Endothelial cell (in vitro differentiated cells): ENCODE measurements around the gene OCA2. TPM values are rescaled to one million over a fixed set of nuclear protein-coding genes. Genes with fewer than 3 reads are reported as not detected.

Source experiments
- DNase-seq: peaks from one replicate; pipeline ENCODE4 v3.0.0; 2021; ENCODE audit warnings: low spot score
- H3K27ac Mint-ChIP-seq: one replicate; pipeline ENCODE4 v1.8.0; 2021; ENCODE audit warnings: mixed read lengths, inconsistent platforms; ENCODE audit not compliant: unreplicated experiment
- H3K27me3 Mint-ChIP-seq: one replicate; pipeline ENCODE4 v1.8.0; 2021; ENCODE audit warnings: mild to moderate bottlenecking, moderate library complexity, mixed read lengths, inconsistent platforms; ENCODE audit not compliant: unreplicated experiment
- H3K36me3 Mint-ChIP-seq: one replicate; pipeline ENCODE4 v1.8.0; 2021; ENCODE audit warnings: mild to moderate bottlenecking, low read depth, mixed read lengths, inconsistent platforms; ENCODE audit not compliant: unreplicated experiment
- H3K4me1 Mint-ChIP-seq: one replicate; pipeline ENCODE4 v1.8.0; 2021; ENCODE audit warnings: mild to moderate bottlenecking, mixed read lengths, inconsistent platforms; ENCODE audit not compliant: unreplicated experiment
- H3K4me3 Mint-ChIP-seq: one replicate; pipeline ENCODE4 v1.8.0; 2021; ENCODE audit warnings: mild to moderate bottlenecking, mixed read lengths, inconsistent platforms; ENCODE audit not compliant: unreplicated experiment
- H3K9me3 Mint-ChIP-seq: one replicate; pipeline ENCODE4 v1.8.0; 2021; ENCODE audit warnings: mixed read lengths, inconsistent platforms; ENCODE audit not compliant: unreplicated experiment
- total RNA-seq: library from RNA; stranded (reverse); fragmentation: NEBNext Ultra II Directional; extraction: Animal tissue kit (Norgen Biotek cat#: 25700); gene quantifications from one replicate; pipeline ENCODE4 v1.2.1, GENCODE V29; 2021; ENCODE audit not compliant: unreplicated experiment
- TF ChIP-seq, protein P1 (sequence below): fragments of 200-600 bp; sonication (generic); IDR thresholded peaks from one replicate; pipeline ENCODE4 v1.5.0; 2021; ENCODE audit warnings: antibody characterized with exemption; ENCODE audit not compliant: unreplicated experiment

The OCA2 gene
- total RNA-seq, 1 donor from 2014 or later: not detected

DNA sequence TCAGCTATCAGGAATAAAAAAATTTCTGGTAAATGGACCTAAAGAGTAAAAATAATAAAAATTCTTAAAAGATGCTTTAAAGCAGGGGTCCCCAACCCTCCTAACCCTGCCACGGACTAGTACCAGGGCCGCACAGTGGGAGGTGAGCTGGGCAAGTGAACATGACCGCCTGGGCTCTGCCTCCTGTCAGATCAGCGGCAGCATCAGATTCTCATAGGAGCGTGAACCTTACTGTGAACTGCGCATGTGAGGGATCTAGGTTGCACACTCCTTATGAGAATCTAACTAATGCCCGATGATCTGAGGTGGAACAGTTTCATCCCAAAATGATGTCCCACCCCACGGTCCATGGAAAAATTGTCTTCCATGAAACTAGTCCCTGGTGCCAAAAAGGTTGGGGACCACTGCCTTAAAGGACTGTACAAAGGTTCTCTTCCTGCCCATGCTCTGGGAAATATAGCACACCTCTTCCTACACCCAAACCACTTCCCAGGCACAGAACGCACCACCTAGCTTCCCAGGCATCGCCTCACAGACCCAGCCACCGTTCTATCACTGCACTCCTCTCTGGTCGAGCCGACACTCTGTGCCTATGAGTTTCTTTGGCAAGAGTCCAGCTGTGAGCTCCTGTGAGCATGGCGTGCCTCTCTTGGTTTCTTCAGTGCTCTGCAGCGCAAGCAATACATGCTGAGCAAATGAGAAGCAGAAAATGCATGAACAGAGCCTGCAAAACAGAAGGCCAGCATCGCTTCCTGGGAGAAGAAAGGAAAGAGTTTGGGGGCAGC, 104.9 kb downstream of the OCA2 start:
- no peaks in the 10 kb centered on the region for H3K36me3 Mint-ChIP-seq
- no peaks in the 10 kb centered on the region for H3K4me1 Mint-ChIP-seq
- TF ChIP-seq, protein P1, sequence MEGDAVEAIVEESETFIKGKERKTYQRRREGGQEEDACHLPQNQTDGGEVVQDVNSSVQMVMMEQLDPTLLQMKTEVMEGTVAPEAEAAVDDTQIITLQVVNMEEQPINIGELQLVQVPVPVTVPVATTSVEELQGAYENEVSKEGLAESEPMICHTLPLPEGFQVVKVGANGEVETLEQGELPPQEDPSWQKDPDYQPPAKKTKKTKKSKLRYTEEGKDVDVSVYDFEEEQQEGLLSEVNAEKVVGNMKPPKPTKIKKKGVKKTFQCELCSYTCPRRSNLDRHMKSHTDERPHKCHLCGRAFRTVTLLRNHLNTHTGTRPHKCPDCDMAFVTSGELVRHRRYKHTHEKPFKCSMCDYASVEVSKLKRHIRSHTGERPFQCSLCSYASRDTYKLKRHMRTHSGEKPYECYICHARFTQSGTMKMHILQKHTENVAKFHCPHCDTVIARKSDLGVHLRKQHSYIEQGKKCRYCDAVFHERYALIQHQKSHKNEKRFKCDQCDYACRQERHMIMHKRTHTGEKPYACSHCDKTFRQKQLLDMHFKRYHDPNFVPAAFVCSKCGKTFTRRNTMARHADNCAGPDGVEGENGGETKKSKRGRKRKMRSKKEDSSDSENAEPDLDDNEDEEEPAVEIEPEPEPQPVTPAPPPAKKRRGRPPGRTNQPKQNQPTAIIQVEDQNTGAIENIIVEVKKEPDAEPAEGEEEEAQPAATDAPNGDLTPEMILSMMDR: no peak
- peak overlapping the region; percentile 43 for H3K27ac Mint-ChIP-seq
- no peak for DNase-seq
- no peak overlapping the region for H3K4me3 Mint-ChIP-seq
- H3K27me3 Mint-ChIP-seq: peaks cover 2% of the 10 kb centered on the region
- H3K9me3 Mint-ChIP-seq: no peaks in the 10 kb centered on the region

DNA sequence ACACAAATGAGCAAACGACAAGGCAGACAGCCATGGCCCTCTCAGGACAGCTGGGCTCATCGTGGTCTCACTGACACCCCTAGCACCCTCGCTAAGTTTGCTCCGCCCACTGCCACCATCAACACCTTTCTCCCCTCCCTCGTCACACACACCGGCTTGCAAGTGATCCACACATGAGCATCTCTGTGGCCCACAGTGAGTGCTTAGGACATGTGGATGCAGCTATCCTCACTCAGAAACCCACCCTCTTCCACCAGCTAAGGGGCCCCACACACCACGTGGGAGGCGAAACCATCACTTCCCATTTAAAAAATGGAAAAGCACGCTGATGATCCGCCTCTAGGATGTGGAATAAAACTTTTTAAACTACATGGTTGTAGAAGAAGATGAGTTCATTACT, 105.6 kb downstream of the OCA2 start:
- DNase-seq: no peak
- Mint-ChIP-seq H3K4me3 (no peak overlapping the region), H3K36me3 (no peaks in the 10 kb centered on the region), H3K27me3 (peaks cover 2% of the 10 kb centered on the region), H3K9me3 (no peaks in the 10 kb centered on the region), H3K4me1 (no peaks in the 10 kb centered on the region), H3K27ac (no peak overlapping the region)
- TF ChIP-seq, protein P1: no peak

DNA sequence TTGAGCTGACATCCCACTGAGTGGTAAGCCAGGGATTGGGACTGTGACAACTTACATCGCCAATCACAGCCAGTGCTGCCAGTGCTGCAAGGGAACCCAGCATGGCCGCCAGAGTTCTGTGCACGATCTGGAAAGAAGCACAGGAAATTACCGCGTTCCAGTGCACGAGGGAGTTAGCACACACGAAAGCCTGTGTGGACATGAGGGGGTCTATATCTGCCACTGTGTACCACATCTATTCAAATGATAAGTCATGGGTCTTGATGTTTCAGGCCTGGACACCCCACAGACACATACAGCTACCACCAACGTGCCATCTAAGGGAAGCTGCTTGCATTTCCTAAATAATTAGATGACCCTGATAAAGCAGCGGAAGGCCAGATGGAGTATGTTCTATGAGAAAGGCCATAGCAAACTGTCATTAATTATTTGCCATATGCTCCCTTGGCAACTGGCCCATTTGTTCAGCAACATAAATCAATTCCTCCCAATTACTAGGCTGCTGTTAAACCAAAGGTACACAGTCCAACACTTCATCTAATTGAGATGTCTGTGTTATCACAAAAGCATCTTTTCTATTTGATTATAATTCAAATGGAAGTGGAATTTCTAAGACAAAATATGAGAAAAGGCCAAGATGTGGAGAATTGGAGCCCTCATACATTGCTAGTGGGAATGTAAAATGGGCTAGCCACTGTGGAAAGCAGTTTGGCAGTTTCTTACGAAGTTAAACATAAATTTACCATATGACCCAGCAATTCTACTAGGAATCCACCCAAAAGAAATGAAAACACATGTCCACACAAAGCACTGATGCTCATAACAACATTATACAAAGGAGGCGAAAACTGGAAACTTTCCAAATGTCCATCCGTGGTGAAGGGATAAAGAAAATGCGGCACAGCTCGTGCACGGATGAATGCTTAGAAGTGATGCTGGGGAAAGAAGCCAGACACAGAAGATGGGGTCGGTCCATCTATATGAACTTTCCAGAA, 108.3 kb downstream of the OCA2 start:
- no peak overlapping the region for H3K27ac Mint-ChIP-seq
- TF ChIP-seq, protein P1: no peak
- no peaks in the 10 kb centered on the region for H3K36me3 Mint-ChIP-seq
- DNase-seq: no peak
- H3K9me3 Mint-ChIP-seq: no peaks in the 10 kb centered on the region
- H3K27me3 Mint-ChIP-seq: peaks cover 2% of the 10 kb centered on the region
- no peak overlapping the region for H3K4me3 Mint-ChIP-seq
- H3K4me1 Mint-ChIP-seq: no peaks in the 10 kb centered on the region

DNA sequence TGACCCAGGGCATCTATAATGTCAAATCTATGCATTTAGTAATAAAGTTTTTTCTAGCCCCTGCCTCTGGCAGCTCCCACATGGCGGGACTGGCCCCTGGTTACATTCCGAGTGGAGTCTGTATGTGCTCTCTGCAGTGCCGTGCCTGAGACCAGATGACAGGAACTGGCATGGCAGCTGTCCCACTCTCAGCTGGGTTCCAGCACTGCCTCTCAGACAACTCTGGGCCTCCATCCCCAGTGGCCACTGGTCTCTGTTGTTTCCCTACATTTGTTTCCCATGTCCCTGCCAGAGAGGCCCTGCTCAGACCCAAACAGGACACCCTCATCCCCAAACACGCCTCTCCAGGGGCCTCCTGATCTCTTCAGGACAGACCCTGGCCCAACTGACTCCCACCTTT, 109.3 kb downstream of the OCA2 start:
- Mint-ChIP-seq H3K36me3 (no peaks in the 10 kb centered on the region), H3K4me1 (no peaks in the 10 kb centered on the region), H3K27ac (no peak overlapping the region), H3K27me3 (peaks cover 2% of the 10 kb centered on the region), H3K4me3 (no peak overlapping the region), H3K9me3 (no peaks in the 10 kb centered on the region)
- no peak for DNase-seq
- TF ChIP-seq, protein P1: no peak
